GM13976 (cell line): ENCODE results near the gene SMARCD3.

Experiments used
- DNase-seq: peaks from one replicate; pipeline ENCODE4 v3.0.0; 2012; ENCODE audit warnings: low spot score
- in situ Hi-C: fragments of 300-500 bp; cut with MboI; formaldehyde crosslinking; loops from one replicate; pipeline ENCODE4 v1.12.0; 2022; ENCODE audit warnings: low sequenced_read_pairs, mixed read lengths, inconsistent platforms; ENCODE audit not compliant: unreplicated experiment
- TF ChIP-seq, protein P1 (sequence below): IDR thresholded peaks from 2 replicates; pipeline ENCODE4 v1.5.1; 2012; ENCODE audit warnings: borderline replicate concordance, mild to moderate bottlenecking; ENCODE audit not compliant: insufficient read depth; ENCODE audit errors: extremely low read depth, missing control alignments, control extremely low read depth

SMARCD3 gene

GRCh38 chr7:151273651-151274390 is 25.3 kb upstream of the SMARCD3 start:
- in situ Hi-C loops = no loop called here
- no peak for DNase-seq
- TF ChIP-seq, protein P1, sequence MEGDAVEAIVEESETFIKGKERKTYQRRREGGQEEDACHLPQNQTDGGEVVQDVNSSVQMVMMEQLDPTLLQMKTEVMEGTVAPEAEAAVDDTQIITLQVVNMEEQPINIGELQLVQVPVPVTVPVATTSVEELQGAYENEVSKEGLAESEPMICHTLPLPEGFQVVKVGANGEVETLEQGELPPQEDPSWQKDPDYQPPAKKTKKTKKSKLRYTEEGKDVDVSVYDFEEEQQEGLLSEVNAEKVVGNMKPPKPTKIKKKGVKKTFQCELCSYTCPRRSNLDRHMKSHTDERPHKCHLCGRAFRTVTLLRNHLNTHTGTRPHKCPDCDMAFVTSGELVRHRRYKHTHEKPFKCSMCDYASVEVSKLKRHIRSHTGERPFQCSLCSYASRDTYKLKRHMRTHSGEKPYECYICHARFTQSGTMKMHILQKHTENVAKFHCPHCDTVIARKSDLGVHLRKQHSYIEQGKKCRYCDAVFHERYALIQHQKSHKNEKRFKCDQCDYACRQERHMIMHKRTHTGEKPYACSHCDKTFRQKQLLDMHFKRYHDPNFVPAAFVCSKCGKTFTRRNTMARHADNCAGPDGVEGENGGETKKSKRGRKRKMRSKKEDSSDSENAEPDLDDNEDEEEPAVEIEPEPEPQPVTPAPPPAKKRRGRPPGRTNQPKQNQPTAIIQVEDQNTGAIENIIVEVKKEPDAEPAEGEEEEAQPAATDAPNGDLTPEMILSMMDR = no peak

DNA sequence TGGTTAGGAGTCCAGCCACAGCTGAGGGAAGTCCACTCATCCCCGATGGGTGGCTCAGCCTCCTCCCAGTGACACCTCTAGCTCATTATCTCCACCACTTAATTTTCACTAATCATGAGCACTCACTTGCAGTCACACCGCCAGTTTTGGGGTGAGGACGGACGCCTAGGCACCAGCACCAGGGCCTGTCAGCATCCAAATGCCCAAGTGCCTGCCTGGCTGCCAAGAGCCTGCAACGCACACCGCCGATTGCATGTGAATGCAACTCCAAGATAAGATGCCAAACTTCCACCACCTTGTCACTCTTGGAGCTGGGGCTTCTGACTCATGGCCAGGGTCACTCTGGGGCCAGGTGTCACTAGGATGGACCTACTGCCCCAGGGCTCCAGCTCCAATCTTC is 24.4 kb upstream of the SMARCD3 start:
- no peak for DNase-seq
- TF ChIP-seq, protein P1 = no peak
- in situ Hi-C loops = no loop called here

- TF ChIP-seq, protein P1 = no peak
- no peak for DNase-seq
- in situ Hi-C loops = no loop called here
These were observed 23.9 kb upstream of the SMARCD3 start for GRCh38 chr7:151272405-151272804.

GRCh38 chr7:151271699-151272355 is 23.3 kb upstream of the SMARCD3 start:
- TF ChIP-seq, protein P1 = no peak
- no peak for DNase-seq
- in situ Hi-C loops = no loop called here

DNA sequence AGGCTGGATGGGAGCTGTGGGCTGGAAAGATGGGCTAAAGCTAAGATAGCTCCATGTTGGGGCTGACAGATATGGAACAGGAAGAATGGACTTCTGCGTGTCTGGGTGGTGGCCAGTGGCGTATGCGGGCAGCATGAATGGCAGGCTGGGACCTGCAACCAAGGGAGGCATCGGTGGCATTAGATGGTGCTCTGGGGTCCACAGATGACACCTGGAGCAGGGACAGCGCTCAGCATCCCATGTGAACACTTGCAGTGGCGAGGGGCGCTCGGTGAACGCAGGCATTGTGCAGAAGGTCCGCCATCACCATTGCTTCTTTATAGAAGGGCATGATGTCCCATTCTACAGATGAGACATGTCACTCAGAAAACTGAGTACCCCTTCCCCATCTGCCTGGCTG is 21.0 kb upstream of the SMARCD3 start:
- in situ Hi-C loops = no loop called here
- TF ChIP-seq, protein P1 = no peak
- DNase-seq = no peak

GRCh38 chr7:151265351-151265931 is 16.9 kb upstream of the SMARCD3 start:
- TF ChIP-seq, protein P1 = no peak
- DNase-seq = no peak

More at GRCh38 chr7:151265351-151265931, 16.9 kb upstream of the SMARCD3 start:
- in situ Hi-C loops = no loop called here
